GM12801 (cell line): Measurements from ENCODE around the gene GLP2R.

Source experiments
- CTCF ChIP-seq: IDR thresholded peaks from one replicate; pipeline ENCODE4 v1.5.1; 2011; ENCODE audit warnings: control low read depth; ENCODE audit not compliant: insufficient read length; ENCODE audit errors: extremely low read depth

Gene GLP2R

DNA sequence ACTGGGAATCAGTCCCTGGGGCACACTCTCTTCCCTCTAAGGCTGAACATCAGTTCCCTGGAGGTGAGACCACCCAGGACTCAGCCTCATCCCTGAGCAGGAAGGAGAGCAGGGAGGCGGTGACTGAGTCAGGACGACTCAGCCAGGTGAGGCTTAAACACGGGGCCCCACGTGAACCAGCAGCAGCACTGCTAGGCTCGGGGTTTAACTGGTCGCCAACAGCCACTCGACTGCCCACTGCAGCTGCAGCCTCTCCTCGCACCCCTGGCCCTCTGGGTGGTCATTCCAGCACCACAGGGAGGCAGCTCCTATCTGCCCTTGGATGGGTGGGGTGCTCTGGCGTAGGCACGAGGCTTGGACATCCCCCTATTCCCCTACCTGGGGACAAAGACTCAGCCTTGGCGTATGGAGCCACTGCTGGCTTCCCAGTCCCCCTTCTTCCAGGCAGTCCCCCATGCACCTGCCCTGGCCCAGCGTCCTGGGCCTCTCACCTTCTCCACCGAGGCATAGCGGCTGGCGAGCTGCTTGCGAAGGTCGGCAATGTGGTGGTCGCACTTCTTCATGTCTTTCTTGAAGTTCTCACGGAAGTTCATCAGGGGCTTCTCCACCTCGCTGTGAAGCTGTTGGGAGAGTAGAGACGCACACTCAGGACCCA is 100.6 kb downstream of the GLP2R start:
- TF ChIP-seq CTCF: no peak

DNA sequence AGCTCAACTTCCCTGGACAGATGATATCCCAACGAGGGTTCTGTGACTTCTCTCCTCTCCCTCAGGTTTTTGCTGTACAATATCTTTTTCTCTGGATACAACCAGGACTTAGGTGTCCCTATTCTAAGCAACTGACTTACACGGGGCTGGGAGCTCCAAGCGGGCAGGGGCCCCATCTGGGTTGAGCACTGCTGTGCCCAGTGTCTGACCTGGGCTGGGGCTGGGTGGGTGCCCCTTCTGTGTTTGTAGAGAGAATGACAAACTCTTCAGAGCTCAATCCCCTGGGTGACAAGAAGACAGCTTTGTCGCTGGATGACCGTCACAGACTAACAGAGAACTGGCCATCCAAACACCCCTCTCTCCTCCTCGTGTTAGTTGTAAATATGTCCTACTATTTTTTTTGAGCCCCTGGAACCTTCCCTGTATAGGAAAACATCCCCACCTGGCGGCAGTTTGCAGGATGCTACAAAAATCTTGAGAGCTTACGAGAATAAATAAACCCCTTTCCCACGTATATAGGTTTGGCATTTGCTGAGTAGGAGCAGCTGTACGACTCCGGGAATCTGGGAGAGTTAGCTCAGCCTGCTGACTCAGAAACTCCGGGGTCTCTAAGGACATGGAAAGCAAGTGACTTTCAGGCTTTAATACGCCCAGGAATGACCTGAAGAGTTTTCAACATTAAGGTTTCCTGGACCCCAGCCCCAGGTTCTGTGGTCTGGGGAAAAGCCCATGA is 103.0 kb downstream of the GLP2R start:
- no peak for TF ChIP-seq CTCF

DNA sequence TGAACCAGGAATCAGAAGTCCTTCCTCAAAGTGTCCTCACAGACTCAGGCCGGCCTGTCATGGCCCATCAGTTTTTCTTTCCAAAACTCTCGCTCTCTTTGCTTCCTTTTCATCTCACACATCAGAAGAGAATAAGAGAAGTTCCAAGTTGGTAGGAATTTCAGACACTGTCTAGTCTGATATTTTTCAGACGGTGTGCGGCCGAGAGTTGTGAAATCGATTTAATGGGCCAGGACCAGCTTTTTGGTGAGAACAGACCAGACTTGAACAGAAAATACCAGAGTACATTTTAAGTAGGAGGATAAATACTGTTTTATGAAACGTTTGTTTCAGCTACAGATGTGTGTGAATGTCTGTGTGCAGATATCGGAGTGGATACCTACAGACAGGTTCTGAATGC is 104.1 kb downstream of the GLP2R start:
- TF ChIP-seq CTCF: no peak

DNA sequence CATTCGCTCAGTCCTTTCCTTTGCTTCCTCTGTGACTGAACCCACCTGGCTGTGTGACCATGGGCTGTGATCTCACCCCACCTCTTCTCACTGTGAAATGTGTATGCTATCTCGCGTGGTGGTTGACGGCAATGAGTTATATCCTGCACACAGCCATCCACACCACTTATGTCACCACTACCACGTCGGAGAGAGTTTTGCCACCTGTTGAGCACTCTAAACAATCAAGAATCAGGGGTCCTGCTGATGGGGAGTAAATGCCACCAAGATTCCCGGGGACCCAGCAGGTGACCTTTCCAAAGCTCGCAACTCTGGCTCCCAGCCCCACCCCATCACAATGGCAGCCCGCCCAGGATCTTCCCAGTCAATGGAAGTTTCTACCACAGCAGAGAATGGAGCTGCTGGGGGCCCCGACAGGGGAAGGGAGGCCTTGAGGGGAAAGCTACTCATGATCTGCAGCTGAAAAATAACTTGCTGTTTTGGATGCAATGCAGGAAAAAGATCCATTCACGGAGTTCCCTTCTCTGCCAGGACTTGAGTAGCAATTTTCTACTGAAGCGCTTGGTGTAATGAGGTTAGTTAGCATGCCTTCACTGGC is 105.5 kb downstream of the GLP2R start:
- no peak for TF ChIP-seq CTCF

GRCh38 chr17:9932491-9932890 is 106.8 kb downstream of the GLP2R start:
- no peak for TF ChIP-seq CTCF

GRCh38 chr17:9934331-9934730 is 108.6 kb downstream of the GLP2R start:
- TF ChIP-seq CTCF: no peak

GRCh38 chr17:9935408-9935807 is 109.7 kb downstream of the GLP2R start:
- TF ChIP-seq CTCF: no peak
